ENCODE results near the gene PRPSAP1. TPM values are rescaled to one million over a fixed set of nuclear protein-coding genes. Genes with fewer than 3 reads are reported as not detected.

The PRPSAP1 gene
- total RNA-seq, 2 experiments from 2014 or later, result 10.8 to 12.1 TPM

GRCh38 chr17:76271669-76272540 lies 81.8 kb downstream of the PRPSAP1 start:
- Mint-ChIP-seq H3K27ac (peak overlapping the region; percentile 98), H3K27me3 (no peaks in the 10 kb centered on the region), H3K4me3 (peak overlapping the region; percentile 82), H3K9me3 (no peaks in the 10 kb centered on the region), H3K36me3 (ENCODE audit: low read depth) (peaks cover 42% of the 10 kb centered on the region), H3K4me1 (ENCODE audit: low read depth) (peaks cover 66% of the 10 kb centered on the region)
- TF ChIP-seq CTCF (IDR thresholded peaks at IDR 0.05), result no peak
- H3K36me3 ChIP-seq (ENCODE audit: insufficient read depth, low read length), result peaks cover 46% of the 10 kb centered on the region
- no peaks in the 10 kb centered on the region for H3K27me3 ChIP-seq (ENCODE audit: control insufficient read depth in 1 of 2, insufficient read depth in 2 of 2, low read length in 2 of 2)
- ChIA-PET CTCF (interaction anchor here (3.1 kb wide), 1 partner anchor 151 kb away, joined by 13 read pairs; no protein-coding TSS in a partner anchor), POLR2A (interaction anchor here (0.9 to 14.0 kb wide), 11 partner anchors 7 to 416 kb away, joined by 3 to 394 read pairs (median 14); partner anchors contain the start of genes RNF157 and UBALD2)
- peak; percentile 25 for ATAC-seq (ENCODE audit: poor library complexity)
- peak in 11 of 14 experiments; percentile 23 to 89 (median 55) for DNase-seq
- H3K9me3 ChIP-seq (ENCODE audit: control insufficient read depth in 1 of 2, insufficient read depth in 1 of 2, low read length in 2 of 2), result no peaks in the 10 kb centered on the region
- peak overlapping the region; percentile 57 for H3K4me3 ChIP-seq (ENCODE audit: low read length)
- H3K27ac ChIP-seq (ENCODE audit: low read depth in 1 of 2, low read length in 2 of 2), result peak overlapping the region; percentile 82 to 86
- H3K4me1 ChIP-seq (ENCODE audit: insufficient read depth, low read length), result peaks cover 92% of the 10 kb centered on the region
- intact Hi-C loops (cut with DNase I, micrococcal nuclease), result no loop called here

GRCh38 chr17:76270770-76271668 lies 82.7 kb downstream of the PRPSAP1 start:
- no peaks in the 10 kb centered on the region for H3K9me3 ChIP-seq (ENCODE audit: control insufficient read depth in 1 of 2, insufficient read depth in 1 of 2, low read length in 2 of 2)
- intact Hi-C loops (cut with DNase I, micrococcal nuclease), result no loop called here
- Mint-ChIP-seq H3K9me3 (no peaks in the 10 kb centered on the region), H3K36me3 (ENCODE audit: low read depth) (peaks cover 50% of the 10 kb centered on the region), H3K4me3 (peak overlapping the region; percentile 82), H3K4me1 (ENCODE audit: low read depth) (peaks cover 68% of the 10 kb centered on the region), H3K27me3 (no peaks in the 10 kb centered on the region), H3K27ac (peak overlapping the region; percentile 98)
- H3K36me3 ChIP-seq (ENCODE audit: insufficient read depth, low read length), result peaks cover 53% of the 10 kb centered on the region
- peaks cover 96% of the 10 kb centered on the region for H3K4me1 ChIP-seq (ENCODE audit: insufficient read depth, low read length)
- no peak for TF ChIP-seq CTCF (IDR thresholded peaks at IDR 0.05)
- H3K4me3 ChIP-seq (ENCODE audit: low read length), result peak overlapping the region; percentile 57
- H3K27me3 ChIP-seq (ENCODE audit: control insufficient read depth in 1 of 2, insufficient read depth in 2 of 2, low read length in 2 of 2), result no peaks in the 10 kb centered on the region
- ATAC-seq (ENCODE audit: poor library complexity) (no peak), DNase-seq (peak in 2 of 14 experiments; percentile 44 to 50)
- peak overlapping the region; percentile 82 to 86 for H3K27ac ChIP-seq (ENCODE audit: low read depth in 1 of 2, low read length in 2 of 2)
- CTCF ChIA-PET, result interaction anchor here (2.3 to 3.1 kb wide), 2 partner anchors 8 to 150 kb away, joined by 13 to 17 read pairs; no protein-coding TSS in a partner anchor
- POLR2A ChIA-PET, result interaction anchor here (0.7 to 14.0 kb wide), 12 partner anchors 9 to 415 kb away, joined by 3 to 394 read pairs (median 8); partner anchors contain the start of gene RNF157

GRCh38 chr17:76270127-76270592 lies 83.6 kb downstream of the PRPSAP1 start:
- peaks cover 50% of the 10 kb centered on the region for H3K36me3 Mint-ChIP-seq (ENCODE audit: low read depth)
- Histone ChIP-seq H3K36me3 (ENCODE audit: insufficient read depth, low read length) (peaks cover 53% of the 10 kb centered on the region), H3K27me3 (ENCODE audit: control insufficient read depth in 1 of 2, insufficient read depth in 2 of 2, low read length in 2 of 2) (no peaks in the 10 kb centered on the region), H3K27ac (ENCODE audit: low read depth in 1 of 2, low read length in 2 of 2) (peak overlapping the region in 1 of 2 donors; percentile 91), H3K9me3 (ENCODE audit: control insufficient read depth in 1 of 2, insufficient read depth in 1 of 2, low read length in 2 of 2) (no peaks in the 10 kb centered on the region), H3K4me3 (ENCODE audit: low read length) (no peak overlapping the region), H3K4me1 (ENCODE audit: insufficient read depth, low read length) (peaks cover 90% of the 10 kb centered on the region)
- POLR2A ChIA-PET, result interaction anchor here (0.5 to 14.0 kb wide), 12 partner anchors 10 to 146 kb away, joined by 3 to 394 read pairs (median 8); partner anchors contain the start of gene RNF157
- no peaks in the 10 kb centered on the region for H3K27me3 Mint-ChIP-seq
- no peak for ATAC-seq (ENCODE audit: poor library complexity)
- CTCF ChIA-PET, result interaction anchor here (0.8 to 3.1 kb wide), 4 partner anchors 9 to 149 kb away, joined by 3 to 17 read pairs (median 8); no protein-coding TSS in a partner anchor
- H3K4me3 Mint-ChIP-seq, result peak overlapping the region; percentile 96
- DNase-seq, result peak in 2 of 14 experiments; percentile 40 to 53
- TF ChIP-seq CTCF (IDR thresholded peaks at IDR 0.05), result no peak
- H3K27ac Mint-ChIP-seq, result peak overlapping the region; percentile 98
- peaks cover 68% of the 10 kb centered on the region for H3K4me1 Mint-ChIP-seq (ENCODE audit: low read depth)
- no peaks in the 10 kb centered on the region for H3K9me3 Mint-ChIP-seq
- intact Hi-C loops (cut with DNase I, micrococcal nuclease), result no loop called here
